Peyer's patch (tissue), 4 donors: ENCODE data around the gene CLASP1.

ENCODE experiments used
- POLR2A ChIP-seq, 2 donors: fragments of 450-650 bp; IDR thresholded peaks; one replicate each; pipeline ENCODE4 v1.5.1; 2017; ENCODE audit warnings: antibody characterized with exemption in 2 of 2, mild to moderate bottlenecking in 2 of 2, moderate library complexity in 2 of 2
- TF ChIP-seq, protein P1 (sequence below), 6 experiments: fragments of 450-650 bp in 4 of 6; fragments of 200-600 bp in 2 of 6; sonication (generic) in 1 of 6; IDR thresholded peaks; one replicate each; pipeline ENCODE4 v1.5.1; 2017 to 2019; ENCODE audit warnings: antibody characterized with exemption in 6 of 6, mild to moderate bottlenecking in 3 of 6, moderate library complexity in 1 of 6

DNA sequence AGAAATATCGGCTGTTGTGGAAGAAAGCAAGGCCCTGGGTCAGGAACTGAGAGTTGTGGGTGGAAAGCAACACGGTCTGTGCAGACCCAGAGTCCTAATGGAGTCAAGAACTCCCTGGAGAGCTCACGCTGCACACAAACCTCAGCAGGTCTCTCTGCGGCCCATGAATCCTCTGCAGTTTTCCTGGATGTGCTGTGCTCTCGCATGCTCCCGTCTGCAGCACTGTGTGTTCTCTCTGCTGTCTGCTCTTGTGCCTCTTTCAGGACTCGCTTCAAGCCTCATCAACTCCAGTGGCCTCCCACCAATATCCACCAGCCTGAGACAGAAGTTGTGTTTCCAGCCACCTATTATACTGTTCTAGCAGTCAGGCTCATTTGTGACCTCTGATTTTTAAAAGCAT, 94.3 kb downstream of the CLASP1 start:
- TF ChIP-seq, protein P1, sequence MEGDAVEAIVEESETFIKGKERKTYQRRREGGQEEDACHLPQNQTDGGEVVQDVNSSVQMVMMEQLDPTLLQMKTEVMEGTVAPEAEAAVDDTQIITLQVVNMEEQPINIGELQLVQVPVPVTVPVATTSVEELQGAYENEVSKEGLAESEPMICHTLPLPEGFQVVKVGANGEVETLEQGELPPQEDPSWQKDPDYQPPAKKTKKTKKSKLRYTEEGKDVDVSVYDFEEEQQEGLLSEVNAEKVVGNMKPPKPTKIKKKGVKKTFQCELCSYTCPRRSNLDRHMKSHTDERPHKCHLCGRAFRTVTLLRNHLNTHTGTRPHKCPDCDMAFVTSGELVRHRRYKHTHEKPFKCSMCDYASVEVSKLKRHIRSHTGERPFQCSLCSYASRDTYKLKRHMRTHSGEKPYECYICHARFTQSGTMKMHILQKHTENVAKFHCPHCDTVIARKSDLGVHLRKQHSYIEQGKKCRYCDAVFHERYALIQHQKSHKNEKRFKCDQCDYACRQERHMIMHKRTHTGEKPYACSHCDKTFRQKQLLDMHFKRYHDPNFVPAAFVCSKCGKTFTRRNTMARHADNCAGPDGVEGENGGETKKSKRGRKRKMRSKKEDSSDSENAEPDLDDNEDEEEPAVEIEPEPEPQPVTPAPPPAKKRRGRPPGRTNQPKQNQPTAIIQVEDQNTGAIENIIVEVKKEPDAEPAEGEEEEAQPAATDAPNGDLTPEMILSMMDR (IDR thresholded peaks at IDR 0.05) = no peak
- TF ChIP-seq POLR2A (IDR thresholded peaks at IDR 0.05) = no peak
